Stimulated activated CD4-positive, alpha-beta T cell treated with anti-CD3 and anti-CD28 coated beads, Interleukin-4, amount 100 ng/mL, for 4 hours (primary cell): ENCODE results near the gene DBF4B.

Experiments
- DNase-seq, 2 experiments: peaks; one replicate each; pipeline ENCODE4 v3.0.0-alpha.2; 2020

The DBF4B gene

DNA sequence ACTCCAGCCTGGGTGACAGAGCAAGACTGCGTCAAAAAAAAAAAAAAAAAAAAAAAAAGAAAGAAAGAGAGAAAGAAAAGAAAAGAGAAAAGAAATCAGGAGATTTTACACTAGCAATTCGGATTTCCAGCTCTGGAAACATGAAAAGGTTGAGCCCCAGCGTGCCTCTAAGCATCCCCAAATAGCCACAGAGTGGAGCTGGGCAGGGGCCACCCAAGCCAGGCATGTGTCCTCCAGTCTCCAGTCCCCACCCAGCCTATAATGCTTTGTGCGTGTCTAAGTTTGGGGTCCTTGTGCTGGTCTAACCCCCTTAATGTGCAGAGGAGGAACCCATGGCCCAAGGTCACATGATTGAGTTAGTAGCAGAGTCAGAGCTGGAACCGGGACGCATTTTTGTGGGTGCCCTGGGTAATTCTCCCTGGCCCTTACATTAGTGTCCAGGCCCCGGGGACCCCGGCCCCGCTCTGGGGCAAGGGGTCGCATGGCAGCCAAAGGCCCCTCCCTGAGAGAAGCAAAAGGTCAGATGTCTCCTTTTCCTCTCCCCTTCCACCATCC is 70.3 kb downstream of the DBF4B start:
- DNase-seq = no peak

DNA sequence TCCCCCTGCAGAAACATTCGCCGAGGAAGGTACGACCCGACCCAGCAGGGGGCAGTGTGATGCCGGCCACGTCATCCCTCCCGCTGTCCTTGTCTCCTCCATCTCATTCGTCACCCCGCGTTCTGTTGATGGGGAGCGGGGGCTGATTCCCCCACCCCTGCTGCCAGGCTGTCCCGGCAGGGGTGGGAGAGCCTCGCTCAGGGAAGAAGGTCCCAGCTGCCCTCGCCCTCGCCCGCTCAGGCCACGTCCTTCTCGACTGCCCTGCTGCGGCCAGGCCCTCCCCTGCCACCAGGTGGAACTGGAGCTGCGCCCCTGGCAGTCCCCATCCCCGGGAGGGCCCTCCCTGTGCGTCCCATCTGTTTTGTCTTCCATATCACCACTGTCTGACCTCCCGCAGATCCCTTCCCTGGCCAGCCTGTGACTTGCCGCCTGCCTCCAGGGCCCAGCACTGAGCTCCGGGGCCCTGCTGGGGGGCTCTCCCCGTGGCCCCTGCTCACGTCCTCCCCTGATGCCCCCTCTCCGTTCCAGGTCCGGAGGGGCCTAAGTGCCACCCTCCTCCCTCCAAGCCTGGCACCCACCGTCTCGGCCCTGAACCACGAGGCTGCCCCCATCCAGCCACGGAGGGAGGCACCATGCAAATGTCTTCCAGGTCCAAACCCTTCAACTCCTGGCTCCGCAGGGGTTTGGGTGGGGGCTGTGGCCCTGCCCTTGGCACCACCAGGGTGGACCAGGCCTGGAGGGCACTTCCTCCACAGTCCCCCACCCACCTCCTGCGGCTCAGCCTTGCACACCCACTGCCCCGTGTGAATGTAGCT is 71.0 kb downstream of the DBF4B start:
- DNase-seq = peak; percentile 77 to 83

DNA sequence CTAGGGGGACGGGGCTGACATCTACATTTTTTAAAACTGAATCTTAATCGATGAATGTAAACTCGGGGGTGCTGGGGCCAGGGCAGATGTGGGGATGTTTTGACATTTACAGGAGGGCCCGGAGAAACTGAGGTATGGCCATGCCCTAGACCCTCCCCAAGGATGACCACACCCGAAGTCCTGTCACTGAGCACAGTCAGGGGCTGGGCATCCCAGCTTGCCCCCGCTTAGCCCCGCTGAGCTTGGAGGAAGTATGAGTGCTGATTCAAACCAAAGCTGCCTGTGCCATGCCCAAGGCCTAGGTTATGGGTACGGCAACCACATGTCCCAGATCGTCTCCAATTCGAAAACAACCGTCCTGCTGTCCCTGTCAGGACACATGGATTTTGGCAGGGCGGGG is 71.7 kb downstream of the DBF4B start:
- no peak for DNase-seq

DNA sequence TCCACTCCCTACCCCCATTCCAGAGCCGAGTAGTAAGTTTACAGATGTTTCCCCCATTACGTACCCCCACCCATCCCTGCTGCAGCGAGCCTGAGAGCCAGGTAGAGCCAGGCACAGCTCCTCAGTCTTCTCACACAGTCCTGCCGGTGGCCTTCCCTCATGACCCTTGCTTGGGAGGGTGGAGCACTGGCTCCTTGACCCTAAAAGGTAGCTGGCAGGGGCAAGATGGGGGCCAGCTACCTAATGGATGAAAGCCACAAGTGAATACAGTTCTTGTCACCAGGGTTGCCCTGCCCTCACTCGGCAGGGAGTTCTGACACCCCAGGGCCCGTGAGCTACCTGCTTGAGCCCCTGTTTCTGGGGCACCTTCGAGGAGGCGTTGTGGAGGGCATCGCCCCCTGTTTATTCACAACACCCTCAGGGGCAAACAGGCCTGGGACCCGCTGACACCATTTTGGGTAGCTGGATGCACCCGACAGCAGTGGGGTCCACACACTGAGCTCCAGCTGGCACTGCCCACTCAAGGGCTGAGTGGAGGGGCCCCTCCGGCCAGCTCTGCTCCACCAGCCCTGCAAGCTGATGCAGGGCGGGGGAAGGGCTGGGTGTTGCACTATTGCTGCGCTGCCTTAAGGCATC is 72.5 kb downstream of the DBF4B start:
- no peak for DNase-seq

DNA sequence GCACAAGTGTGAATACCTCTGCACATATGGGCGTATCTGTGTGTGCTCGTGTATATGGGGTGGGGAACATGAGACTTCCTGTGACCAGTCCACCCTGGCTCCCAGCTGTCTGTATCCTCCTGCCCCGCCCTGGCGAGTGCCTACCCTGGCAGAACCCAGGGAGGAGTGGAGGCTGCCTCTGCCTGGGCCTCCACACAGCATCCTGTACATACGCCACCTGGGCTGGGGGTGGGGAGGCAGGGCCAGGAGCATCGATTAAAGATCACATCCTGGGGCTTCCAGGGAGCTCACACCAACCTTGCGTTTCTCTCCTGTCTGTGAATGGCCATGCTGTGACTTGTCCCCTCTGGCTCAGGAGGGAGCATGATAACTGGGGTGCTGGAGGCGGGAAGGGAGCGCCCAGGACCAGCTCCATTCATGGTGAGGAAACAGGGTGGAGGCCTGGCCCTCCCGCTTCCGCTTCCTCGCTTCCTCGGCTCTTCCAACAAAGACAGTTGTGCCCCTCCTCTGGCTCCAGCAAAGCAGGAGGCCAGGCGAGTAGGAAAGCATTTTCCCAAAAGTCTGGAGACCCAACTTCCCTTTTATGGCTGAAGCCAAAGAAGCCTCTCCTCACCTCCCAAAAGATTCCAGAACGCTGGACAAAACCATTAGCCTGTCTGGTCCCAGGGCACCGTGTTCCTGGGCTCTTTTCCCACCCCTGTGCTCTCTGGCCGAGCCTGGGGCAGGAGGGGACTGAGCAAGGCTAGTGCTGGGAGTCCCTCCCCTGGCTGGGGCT is 73.3 kb downstream of the DBF4B start:
- DNase-seq = no peak

DNA sequence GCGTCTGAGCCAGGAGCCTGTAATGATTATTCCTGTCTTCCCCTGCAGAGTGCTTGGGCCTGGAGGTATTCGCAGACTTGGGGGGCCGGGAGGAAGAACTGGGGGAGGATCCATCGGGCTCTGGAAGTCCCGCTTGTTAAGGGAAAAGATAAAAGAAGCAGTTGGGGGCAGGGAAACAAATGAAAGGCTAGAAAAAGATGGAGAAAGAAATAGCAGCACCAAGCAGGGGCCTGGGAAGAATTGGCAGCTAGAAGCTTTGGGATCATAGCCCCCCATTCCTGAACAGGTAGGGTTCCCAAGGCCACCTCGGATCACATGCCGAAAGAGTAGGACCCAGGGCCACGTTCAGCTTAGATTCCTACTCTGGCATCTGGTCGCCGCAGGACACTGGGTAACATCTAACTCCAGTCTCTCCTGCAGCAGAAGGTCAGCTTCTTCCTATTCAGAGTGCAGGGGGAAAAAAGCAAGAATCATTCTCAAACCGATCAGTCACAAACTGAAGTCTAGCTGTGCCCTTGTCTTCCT is 73.9 kb downstream of the DBF4B start:
- DNase-seq = no peak

DNA sequence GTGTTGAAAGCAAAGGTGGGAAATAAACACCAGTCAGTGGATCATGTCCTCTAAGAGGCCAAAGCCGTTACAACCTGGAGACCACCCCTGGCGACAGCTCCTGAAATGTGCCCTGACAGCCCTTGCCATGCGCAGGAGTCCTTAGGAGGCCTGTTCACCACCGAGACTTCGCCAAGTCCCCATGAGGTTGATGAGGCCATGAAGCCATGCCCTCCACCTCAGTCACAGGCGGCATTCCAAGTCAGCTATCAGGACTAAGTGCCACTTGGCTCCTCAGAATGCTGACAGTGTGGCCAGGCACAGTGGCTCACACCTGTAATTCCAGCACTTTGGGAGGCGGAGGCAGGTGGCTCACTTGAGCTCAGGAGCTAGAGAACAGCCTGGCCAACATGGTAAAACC is 77.5 kb downstream of the DBF4B start:
- no peak for DNase-seq

DNA sequence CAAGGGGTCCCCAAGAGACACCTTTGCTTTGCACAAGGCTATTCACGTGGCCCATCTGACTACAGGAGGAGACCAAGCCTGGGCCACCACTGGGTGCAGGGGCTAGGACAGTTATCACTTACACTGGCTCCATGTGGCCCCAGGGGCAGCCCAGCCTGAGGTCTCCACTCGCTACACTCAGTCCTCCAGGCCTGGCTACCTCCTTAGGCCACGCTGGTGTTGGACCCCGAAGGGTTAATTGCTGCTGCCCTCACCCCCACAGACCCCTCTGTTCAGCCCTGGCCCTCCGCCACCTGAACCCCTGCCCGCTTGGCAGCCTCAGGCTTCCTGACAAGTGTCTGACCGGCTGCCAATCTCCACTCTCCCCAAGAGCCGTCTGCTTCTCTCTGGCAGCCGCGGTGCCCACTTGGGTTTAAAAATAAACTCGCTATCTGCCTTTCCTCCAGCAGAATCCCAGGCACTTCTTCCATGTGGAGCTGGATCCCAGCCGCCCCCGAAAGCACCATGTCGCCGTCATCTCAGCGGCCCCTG is 78.2 kb downstream of the DBF4B start:
- no peak for DNase-seq

DNA sequence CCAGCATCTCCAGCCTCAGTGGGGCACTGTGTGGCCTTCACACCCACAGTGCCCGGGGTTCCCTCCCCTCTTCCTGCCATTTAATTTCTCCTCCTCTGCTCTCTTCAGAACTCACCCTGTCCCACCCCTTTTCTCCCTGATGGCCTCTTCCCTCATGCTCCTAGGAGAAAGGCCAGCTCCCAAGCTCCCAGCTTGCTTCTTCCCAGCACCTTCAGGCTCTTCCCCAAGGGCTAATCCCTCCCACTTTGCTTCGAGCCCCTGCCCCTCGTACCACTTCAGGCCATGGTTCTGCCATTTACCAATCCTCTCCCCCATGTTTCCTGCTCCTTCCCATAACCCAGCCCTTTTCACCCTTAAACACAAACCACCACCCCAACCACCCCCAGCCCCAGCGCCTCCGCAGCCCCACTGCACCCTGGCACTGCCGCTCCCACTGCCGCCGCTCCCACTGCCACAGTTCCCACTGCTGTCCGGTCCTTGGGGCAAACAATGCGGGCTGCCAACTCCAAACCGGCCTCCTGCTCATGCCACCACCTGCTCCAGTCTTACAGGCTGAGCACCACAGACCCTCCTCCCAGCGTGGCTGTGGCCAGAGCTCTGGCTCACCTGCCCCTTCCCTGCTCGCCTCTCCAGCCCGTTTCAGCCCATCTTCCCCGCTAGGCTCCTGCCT is 78.9 kb downstream of the DBF4B start:
- DNase-seq = no peak

DNA sequence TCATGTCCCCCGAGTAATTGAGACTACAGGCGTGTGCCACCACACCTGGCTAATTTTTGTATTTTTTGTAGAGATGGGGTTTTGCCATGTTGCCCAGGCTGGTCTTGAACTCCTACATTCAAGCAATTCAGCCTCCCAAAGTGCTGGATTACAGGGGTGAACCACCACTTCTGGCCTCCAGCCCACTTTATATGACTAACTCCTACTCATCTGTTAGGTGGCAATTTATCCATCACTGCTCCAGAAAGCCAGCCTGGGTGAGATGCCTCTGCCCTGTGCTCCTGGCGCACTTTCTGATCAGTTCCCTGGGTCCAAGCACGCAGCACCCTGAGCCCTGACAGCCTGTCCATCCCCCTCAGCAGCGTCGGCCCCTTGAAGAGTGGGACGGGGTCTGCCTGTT is 79.7 kb downstream of the DBF4B start:
- no peak for DNase-seq

DNA sequence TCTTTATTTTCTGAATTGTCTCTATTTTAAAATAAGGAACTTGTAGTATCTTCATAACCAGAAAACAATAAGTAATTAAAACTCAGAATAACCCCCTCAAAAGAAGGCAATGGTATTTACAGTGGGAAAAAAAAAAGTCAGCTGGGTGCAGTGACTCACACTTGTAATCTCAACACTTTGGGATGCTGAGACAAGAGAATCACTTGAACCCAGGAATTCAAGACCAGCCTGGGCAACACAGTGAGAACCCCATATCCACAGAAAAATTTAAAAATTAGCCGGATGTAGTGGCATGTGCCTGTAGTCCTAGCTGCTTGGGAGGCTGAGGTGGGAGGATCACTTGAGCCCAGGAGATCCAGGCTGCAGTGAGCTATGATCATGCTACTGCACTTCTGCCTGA is 83.8 kb downstream of the DBF4B start:
- DNase-seq = no peak

DNA sequence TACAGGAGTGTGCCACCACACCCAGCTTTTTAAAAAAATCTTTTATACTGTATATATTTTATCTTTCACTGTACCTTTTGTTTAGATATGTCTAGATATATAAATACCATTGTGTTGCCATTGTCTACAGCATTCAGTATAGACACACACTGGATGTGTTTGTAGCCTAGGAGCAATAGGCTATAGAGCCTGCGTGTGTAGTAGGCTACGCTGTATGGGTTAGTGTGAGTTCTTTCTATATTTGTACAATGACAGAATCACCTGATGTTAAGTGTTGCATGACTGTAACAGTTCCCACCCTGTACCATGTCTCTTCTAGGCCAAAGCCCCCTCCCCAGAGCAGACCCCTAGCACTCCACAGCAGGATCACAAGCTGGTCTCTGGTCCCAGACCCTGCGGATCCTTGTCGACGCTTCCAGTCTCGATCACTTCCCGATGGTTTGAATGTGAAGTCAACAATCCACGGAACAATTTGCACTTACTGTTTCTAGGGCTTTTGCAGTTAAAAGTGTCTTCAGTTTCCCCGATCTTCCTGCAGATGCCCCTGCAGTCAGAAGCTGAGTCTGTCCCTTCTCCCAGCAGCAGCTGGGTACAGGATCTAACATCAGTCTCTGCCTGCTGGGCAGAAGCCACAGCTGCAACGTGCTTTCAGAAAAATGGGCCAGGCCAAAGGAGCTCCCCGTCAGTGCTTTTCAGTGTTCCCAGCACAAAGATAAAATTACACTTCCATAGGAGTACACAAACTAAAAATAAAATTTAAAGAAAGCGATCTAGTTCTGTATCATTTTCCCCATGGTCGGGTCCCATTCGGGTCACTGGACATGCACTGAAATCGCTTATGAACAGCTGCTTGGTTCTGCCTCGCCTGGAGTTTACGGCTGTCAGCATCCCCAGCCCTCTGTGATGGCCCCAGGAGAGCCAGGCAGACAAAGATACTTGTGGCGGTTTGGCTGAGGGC is 85.7 kb downstream of the DBF4B start:
- no peak for DNase-seq

DNA sequence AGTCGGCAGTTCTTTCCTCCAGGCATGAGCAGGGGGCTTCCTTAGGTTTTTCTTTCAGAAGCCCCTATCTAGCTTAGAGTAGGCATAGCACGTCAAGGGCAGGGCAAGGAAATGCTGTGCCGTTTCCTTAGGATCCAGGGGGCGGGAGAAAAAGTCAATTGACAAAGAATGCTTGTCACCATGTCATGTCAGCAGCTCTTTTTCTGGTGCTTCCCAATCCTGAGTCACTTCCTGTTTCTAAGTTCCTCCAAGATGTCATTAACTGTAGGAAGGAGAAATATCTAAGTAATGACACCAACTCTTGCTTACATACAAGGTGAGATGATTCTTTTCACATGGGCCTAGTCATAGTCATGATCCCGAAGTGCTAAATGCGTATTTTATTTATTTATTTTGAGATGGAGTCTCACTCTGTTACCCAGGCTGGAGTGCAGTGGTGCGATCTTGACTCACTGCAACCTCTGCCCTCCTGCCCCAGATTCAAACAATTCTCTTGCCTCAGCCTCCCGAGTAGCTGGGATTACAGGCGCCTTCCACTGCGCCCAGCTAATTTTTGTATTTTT is 86.5 kb downstream of the DBF4B start:
- DNase-seq = no peak

DNA sequence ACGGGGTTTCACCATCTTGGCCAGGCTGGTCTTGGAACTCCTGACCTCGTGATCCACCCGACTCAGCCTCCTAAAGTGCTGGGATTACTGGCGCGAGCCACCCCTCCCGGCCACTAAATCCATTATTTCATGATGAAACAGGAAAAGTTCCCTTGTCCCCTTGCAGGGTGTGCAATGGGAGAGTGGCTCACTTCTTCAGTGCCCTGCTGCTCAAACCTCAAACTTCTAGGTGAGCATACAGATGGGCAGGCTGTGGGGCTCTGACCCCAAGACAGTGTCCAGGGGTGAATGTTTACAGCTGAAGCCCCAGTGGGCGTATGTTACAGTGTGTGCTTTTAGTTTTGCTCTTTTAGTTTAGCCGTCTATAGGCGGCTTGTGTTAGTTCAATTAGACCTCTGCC is 87.0 kb downstream of the DBF4B start:
- no peak for DNase-seq

DNA sequence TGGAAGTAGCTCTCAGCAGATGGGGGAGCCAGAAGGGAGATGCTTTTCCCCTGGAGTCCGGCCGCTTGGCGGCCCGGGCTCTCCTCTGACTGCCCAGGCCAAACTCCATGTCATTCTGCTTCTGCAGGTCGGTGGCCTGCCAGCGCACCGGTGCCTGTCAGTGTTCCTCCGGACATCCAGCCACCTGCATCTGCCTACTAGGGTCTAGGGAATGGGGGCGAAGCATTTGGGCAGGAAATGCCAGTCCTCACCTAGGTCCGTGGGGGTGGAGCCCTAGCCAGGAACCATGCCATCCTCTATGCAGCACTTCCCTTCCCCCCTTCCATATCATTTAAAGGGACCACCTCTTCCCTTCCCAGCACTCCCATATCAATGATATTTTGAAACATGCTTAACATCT is 87.5 kb downstream of the DBF4B start:
- DNase-seq = no peak

DNA sequence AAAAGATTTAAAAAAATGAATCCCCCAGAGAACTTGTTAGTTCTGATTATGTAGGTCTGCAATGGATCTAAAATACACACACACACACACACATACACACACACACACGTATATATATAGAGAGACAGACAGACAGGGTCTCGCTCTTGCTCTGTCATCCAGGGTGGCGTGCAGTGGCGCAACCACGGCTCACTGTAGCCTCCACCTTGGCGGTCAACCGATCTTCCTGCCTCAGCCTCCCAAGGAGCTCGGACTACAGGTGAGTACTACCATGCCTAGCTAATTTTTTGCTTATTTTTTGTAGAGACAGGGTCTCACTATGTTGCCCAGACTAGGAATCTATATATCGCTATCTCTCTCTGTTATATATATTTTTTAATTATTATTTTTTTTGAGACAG is 88.3 kb downstream of the DBF4B start:
- DNase-seq = no peak

DNA sequence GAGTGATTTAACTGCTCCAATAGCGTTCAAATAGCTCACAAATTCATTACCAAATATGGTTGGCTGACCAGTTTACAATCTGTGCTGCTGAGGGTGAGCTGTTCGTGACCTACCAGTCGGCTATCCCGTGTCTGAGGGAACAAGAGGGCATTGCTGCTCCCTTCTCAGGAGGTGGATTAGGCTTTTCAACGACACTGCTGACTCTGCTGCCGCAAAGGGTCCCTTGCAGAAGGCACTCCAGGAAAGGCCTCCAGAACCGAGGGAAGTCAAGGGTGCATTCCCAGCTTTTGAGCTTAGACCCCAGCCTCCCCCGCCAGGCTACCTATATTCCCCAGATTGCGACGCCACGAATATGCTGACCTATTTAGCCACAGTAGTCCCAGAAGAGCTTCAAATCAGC is 89.3 kb downstream of the DBF4B start:
- no peak for DNase-seq

DNA sequence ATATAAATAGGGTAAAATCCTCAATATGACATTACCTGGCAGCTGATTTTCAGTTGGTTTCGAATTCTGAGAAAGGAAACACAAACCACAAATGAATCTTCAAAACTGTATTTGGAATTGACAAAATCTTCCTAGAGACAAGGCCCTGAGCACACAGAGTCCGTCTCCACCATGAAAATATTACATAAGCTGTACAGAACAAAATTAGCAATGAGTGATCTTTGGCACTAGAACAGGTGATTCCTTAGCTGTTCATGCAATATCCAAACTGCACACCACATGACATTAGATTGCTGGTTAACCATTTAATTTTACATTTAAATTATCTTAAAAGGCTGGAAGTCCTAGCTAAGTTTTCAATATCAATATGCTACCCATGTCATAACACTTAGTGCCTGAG is 89.9 kb downstream of the DBF4B start:
- DNase-seq = no peak
